Activated CD4-positive, alpha-beta T cell treated with anti-CD3 and anti-CD28 coated beads, Interleukin-2, amount 50 U/mL, for 24 hours (primary cell): ENCODE data around the gene FBXL15.
A peak's percentile ranks its signal among the peaks of the same experiment; 100 is the strongest.
"Not testable (repeated sequence)": the region's sequence is repeated elsewhere in the genome, so short reads cannot be mapped to it uniquely, and the experiment has no call there.

Experiments used
- DNase-seq, 2 donors: peaks; one replicate each; pipeline ENCODE4 v3.0.0-alpha.2; 2020; ENCODE audit warnings: low read depth in 1 of 2, low spot score in 1 of 2

FBXL15 gene

GRCh38 chr10:102452672-102453340 is 32.2 kb downstream of the FBXL15 start:
- DNase-seq: peak in 1 of 2 donors; percentile 68

GRCh38 chr10:102453502-102453901 is 32.9 kb downstream of the FBXL15 start:
- DNase-seq: no peak

DNA sequence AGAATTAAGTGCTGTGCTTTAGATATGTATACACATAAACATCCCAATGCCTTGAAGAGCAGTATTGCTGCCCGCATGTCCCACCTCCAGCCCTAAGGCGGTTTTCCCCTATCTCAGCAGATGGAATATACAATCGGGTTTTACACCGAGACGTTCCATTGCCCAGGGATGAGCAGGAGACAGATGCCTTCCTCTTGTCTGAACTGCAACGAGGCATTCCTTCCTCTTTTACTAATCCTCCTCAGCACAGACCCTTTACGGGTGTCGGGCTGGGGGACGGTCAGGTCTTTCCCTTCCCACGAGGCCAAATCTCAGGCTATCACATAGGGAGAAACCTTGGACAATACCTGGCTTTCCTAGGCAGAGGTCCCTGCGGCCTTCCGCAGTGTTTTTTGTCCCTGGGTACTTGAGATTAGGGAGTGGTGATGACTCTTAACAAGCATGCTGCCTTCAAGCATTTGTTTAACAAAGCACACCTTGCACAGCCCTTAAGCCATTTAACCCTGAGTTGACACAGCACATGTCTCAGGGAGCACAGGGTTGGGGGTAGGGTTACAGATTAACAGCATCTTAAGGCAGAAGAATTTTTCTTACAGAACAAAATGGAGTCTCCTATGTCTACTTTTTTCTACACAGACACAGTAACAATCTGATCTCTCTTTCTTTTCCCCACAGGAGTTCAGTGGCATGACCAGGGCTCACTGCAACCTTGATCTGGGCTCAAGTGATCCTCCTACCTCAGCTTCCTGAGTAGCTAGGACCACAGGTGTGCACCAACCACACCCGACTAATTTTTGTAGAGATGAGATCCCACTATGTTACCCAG is 34.2 kb downstream of the FBXL15 start:
- not testable (repeated sequence) for DNase-seq

GRCh38 chr10:102455893-102456471 is 35.3 kb downstream of the FBXL15 start:
- DNase-seq: no peak

GRCh38 chr10:102457591-102458150 is 37.0 kb downstream of the FBXL15 start:
- no peak for DNase-seq

DNA sequence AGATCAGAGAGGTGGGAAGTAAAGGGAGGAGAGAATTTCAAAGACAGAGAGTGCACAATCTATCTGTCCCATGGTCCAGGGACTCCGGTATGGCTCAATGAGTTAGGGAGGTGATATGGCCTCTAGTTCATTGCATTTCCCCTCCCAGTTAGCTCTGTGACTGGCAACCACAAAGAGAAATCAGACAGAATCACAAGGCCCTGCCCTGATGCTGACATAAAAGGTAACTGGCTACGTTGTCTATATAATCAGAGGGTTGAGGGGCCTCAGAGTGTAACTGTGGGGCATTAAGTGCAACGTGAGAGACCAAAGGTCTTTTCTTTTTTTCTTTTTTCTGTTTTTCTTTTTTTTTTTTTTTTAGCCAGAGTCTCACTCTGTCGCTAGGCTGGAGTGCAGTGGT is 38.0 kb downstream of the FBXL15 start:
- DNase-seq: no peak

GRCh38 chr10:102460836-102461186 is 40.2 kb downstream of the FBXL15 start:
- no peak for DNase-seq

DNA sequence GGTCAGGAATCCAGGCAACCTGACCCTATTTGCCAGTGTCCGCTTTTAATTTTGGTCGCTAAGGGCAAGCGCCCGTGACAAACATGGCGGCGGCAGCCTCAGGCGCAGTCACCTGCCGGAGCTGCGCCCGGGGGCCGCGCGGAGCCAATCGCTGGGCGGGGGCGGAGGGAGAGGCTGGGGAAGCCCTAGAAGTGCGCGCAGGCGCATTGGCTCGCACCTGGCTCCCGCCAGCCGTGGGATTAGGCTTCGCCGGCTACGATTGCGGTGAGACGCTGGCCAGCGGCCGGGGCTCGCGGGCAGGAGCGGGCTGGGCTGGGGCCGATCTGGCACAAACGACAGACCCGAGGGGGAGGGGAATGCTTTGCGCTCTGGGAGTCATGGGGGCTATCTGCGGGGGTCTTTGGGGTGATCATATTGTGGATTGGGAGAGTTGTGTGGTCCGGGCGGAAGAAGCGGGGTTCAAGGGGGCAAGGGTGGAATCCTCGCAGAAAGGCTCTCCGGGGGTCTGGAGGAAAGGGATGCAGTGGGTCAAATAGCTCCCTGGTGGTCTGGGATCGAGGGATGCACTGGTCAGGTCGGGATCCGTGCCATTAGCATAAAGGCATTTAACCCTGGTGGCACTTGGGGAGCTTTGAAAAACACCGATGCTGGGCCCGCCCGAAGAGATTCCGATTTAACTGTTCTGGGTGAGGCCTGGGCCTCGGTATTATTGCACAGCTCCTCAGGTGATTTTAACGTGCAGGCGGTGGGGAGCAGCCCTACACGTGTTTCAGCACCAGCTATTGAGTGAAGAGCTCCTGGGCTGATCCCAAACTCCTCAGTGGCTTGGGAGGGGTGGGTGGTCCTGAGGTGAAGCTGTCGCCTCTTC is 40.8 kb downstream of the FBXL15 start:
- DNase-seq: peak; percentile 86 to 87

GRCh38 chr10:102462512-102463054 is 41.9 kb downstream of the FBXL15 start:
- DNase-seq: no peak

- DNase-seq: no peak
Observed at GRCh38 chr10:102463983-102464382, 43.3 kb downstream of the FBXL15 start.

DNA sequence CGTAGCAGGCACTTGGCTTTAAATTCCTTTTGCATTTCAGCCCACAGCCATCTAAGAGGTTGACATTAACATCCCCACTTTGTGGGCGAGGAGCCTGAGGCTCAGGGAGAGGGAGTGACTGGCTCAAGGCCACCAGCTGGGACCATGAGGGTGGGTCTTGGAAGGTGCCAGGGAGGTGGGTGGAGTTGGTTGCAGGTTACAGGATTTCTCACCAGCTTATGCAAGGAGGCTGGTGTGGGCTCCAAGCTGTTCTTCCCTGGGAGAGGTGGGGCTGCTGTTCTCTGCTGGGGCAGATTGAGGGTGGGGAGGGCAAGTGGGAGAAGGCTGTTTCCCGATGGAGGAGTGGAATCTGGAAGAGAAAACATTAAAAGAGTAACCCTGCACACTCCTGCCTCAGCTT is 44.8 kb downstream of the FBXL15 start:
- DNase-seq: no peak

DNA sequence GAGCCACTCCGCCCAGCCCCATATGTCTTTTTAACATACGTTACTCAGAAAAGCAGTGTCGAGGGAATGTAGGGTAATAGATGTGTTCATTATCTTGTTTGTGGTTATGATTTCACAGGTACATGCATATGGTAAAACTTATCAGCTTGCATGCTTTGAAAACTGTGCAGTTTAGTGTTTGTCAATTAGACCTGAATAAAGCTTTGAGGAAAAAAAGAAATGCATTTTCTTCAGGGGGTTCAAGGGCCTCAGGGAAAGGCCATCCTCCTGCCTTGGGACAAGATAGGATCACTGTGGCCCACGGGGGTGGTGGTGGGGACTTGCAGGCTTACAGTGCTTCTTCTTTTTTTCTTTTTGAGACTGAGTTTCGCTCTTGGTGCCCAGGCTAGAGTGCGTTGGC is 46.7 kb downstream of the FBXL15 start:
- no peak for DNase-seq

- DNase-seq: no peak
Observed at GRCh38 chr10:102467971-102468438, 47.4 kb downstream of the FBXL15 start.

DNA sequence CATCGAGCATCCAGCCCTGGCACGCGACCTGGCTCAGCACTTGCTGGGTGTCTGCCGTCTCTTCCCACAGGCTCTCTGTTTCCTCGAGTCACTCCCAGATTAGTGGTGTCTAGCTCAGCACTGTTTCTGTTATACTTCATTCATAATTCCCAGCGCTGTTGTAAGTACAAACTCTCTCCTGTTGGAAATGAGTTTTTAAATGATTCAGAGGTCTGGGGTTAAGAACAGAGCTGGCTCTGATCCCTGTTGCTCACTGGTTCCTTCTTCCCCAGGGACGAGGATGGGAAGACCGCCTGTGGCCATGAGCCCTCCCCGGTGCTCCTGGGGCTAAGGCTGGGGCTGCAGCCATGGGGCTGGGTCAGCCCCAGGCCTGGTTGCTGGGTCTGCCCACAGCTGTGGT is 48.0 kb downstream of the FBXL15 start:
- no peak for DNase-seq

GRCh38 chr10:102470579-102471546 is 50.2 kb downstream of the FBXL15 start:
- no peak for DNase-seq
